Measurements from ENCODE around the gene AQP11. TPM values are rescaled to one million over a fixed set of nuclear protein-coding genes. Genes with fewer than 3 reads are reported as not detected.
"Not testable (repeated sequence)": the region's sequence is repeated elsewhere in the genome, so short reads cannot be mapped to it uniquely, and the experiment has no call there.

Gene AQP11
- total and polyA plus RNA-seq, 4 donors: 4.7 to 16.6 (median 12.4) TPM

- peaks cover 7 to 27% (median 12%) of the 10 kb centered on the region in 4 donors for H3K4me1 ChIP-seq (ENCODE audit: control insufficient read depth in 4 of 4, insufficient read depth in 4 of 4, low read length in 3 of 4)
- peak overlapping the region in 1 of 2 donors; percentile 34 for H3K9ac ChIP-seq (ENCODE audit: low read depth in 1 of 2, low read length in 2 of 2)
- not testable (repeated sequence) for DNase-seq (ENCODE audit: low spot score); H3K9me3 ChIP-seq (ENCODE audit: control insufficient read depth in 4 of 4, low read length in 3 of 4); H3K4me3 ChIP-seq (ENCODE audit: low read depth in 1 of 3, low read length in 3 of 3); H3K36me3 ChIP-seq (ENCODE audit: control insufficient read depth in 4 of 4, insufficient read depth in 3 of 4, low read depth in 1 of 4, low read length in 3 of 4); H3K27me3 ChIP-seq (ENCODE audit: control insufficient read depth in 4 of 4, insufficient read depth in 4 of 4, low read length in 3 of 4)
- TF ChIP-seq HNF4A (conservative IDR thresholded peaks at IDR 0.05): peak in 1 of 2 donors; percentile 27
- TF ChIP-seq RXRA (IDR thresholded peaks at IDR 0.05): peak in 1 of 2 donors; percentile 40
- 45% methylated on average over 5 of the region's 5 CpGs for WGBS
- peak overlapping the region; percentile 63 to 66 for H3K27ac ChIP-seq (ENCODE audit: low read depth in 1 of 2, low read length in 2 of 2)
Measured at GRCh38 chr11:77633926-77634325, 44.2 kb downstream of the AQP11 start.

DNA sequence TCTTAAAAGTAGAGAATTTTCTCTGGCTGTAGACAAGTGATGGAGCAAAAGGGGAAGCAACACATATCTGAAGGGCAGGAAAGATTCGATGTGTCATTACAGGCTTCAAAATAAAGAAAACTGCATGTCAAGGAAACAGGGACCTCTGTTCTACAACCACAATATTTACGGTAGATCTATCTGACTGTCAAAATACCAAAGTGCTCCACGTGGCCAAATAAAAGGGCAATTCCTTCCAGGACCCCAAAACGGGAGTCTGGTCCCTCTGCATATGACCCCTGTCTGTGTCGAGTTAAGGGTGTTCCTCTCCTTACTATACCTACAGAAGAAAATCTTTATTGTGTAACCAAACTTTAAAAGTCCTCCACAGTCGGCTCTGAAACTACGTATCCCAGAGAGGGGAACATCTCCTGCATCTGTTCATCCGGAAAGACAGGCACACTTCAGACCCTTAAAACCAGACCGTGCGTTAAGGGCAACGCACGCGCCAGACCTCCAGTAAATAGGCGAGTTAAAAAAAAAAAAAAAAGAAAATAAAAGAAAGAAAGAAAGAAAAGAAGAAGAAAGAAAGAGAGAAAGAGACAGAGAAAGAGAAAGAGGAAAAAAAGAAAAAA lies 47.1 kb downstream of the AQP11 start:
- H3K27ac ChIP-seq (ENCODE audit: low read depth in 1 of 2, low read length in 2 of 2): peak overlapping the region in 1 of 2 donors; percentile 85
- peaks cover 4 to 29% (median 15%) of the 10 kb centered on the region in 4 donors for H3K4me1 ChIP-seq (ENCODE audit: control insufficient read depth in 4 of 4, insufficient read depth in 4 of 4, low read length in 3 of 4)
- peaks cover 0 to 3% (median 0%) of the 10 kb centered on the region in 4 donors for H3K36me3 ChIP-seq (ENCODE audit: control insufficient read depth in 4 of 4, insufficient read depth in 3 of 4, low read depth in 1 of 4, low read length in 3 of 4)
- no peak for DNase-seq (ENCODE audit: low spot score)
- H3K27me3 ChIP-seq (ENCODE audit: control insufficient read depth in 4 of 4, insufficient read depth in 4 of 4, low read length in 3 of 4): no peaks in the 10 kb centered on the region
- peak overlapping the region; percentile 9 to 89 for H3K9ac ChIP-seq (ENCODE audit: low read depth in 1 of 2, low read length in 2 of 2)
- 3% methylated on average over 14 of the region's 14 CpGs for WGBS
- no peak for TF ChIP-seq YY1 (IDR thresholded peaks at IDR 0.05)
- no peak for TF ChIP-seq HNF4G (IDR thresholded peaks at IDR 0.05)
- no peak for TF ChIP-seq ZBTB33 (IDR thresholded peaks at IDR 0.05)
- no peak for TF ChIP-seq NR2F2 (IDR thresholded peaks at IDR 0.05)
- TF ChIP-seq EGR1 (IDR thresholded peaks at IDR 0.05; ENCODE audit: low read depth in 2 of 2): no peak
- TF ChIP-seq SP1 (IDR thresholded peaks at IDR 0.05): no peak
- TF ChIP-seq FOXA1 (IDR thresholded peaks at IDR 0.05): no peak
- peak overlapping the region; percentile 67 to 99 (median 85) for H3K4me3 ChIP-seq (ENCODE audit: low read depth in 1 of 3, low read length in 3 of 3)
- no peaks in the 10 kb centered on the region for H3K9me3 ChIP-seq (ENCODE audit: control insufficient read depth in 4 of 4, low read length in 3 of 4)

DNA sequence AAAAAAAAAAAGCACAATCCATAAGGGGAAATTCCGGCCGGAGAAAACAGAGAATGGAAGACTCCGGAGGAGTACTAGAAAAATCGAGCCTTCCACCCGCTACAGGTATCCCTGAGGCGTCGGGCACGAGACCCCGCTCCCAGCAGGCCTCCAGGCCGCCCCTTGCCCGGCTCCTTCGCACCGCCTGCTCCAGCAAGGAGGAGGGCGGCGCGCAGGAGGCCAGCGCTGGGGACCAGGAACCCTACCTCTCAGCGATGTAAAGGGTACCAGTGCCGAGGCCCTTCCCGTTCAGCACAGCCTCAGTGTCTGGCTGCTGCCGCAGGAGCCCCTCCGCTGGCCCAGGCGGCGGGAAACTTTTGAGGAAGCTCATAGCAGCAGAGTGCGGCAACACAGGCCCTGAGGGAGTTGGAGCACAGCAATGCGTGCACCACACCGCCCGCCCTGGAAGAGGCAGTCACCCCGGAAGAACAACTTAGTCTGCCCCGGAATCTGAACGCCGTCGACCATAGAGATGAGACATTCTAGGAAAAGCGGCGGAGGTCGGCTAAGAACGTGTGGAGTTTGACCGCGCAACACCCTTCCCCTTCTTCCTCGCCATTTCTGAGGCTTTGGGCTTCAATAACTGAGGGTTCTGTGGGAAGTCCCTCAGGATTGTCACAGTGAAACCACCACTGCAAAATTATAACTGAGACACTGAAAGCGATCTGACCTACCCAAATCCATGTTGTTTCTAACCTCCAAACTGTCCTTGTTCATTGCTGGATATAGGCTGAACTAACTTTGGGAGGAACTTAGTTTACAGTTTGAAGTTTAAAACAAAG lies 47.8 kb downstream of the AQP11 start, which contains the start of gene CLNS1A:
Gene CLNS1A, minus strand, starts transcription at position 450 of the 821 bp plus-strand sequence. Its CDS starts 80 bp downstream, at position 370.
- under 1% methylated on average over 41 of the region's 41 CpGs for WGBS
- H3K36me3 ChIP-seq (ENCODE audit: control insufficient read depth in 4 of 4, insufficient read depth in 3 of 4, low read depth in 1 of 4, low read length in 3 of 4): peaks cover 0 to 3% (median 0%) of the 10 kb centered on the region in 4 donors
- H3K27ac ChIP-seq (ENCODE audit: low read depth in 1 of 2, low read length in 2 of 2): peak within 1 kb of the TSS; percentile 82 to 85
- H3K27me3 ChIP-seq (ENCODE audit: control insufficient read depth in 4 of 4, insufficient read depth in 4 of 4, low read length in 3 of 4): no peaks in the 10 kb centered on the region
- peak; percentile 80 for DNase-seq (ENCODE audit: low spot score)
- H3K4me1 ChIP-seq (ENCODE audit: control insufficient read depth in 4 of 4, insufficient read depth in 4 of 4, low read length in 3 of 4): peaks cover 1 to 36% (median 20%) of the 10 kb centered on the region in 4 donors
- H3K9me3 ChIP-seq (ENCODE audit: control insufficient read depth in 4 of 4, low read length in 3 of 4): no peaks in the 10 kb centered on the region
- H3K9ac ChIP-seq (ENCODE audit: low read depth in 1 of 2, low read length in 2 of 2): peak within 1 kb of the TSS; percentile 39 to 95
- peak within 1 kb of the TSS; percentile 67 to 99 (median 85) for H3K4me3 ChIP-seq (ENCODE audit: low read depth in 1 of 3, low read length in 3 of 3)
- TF ChIP-seq JUND (IDR thresholded peaks at IDR 0.05) (no peak), ZBTB33 (IDR thresholded peaks at IDR 0.05) (no peak), FOXA1 (IDR thresholded peaks at IDR 0.05) (no peak), GABPA (IDR thresholded peaks at IDR 0.05 in 1 of 2, conservative IDR thresholded peaks at IDR 0.05 in 1 of 2) (peak; percentile 82 to 97), MAX (IDR thresholded peaks at IDR 0.05) (peak; percentile 36), RAD21 (IDR thresholded peaks at IDR 0.05) (peak in 1 of 2 donors; percentile 48), FOXA2 (IDR thresholded peaks at IDR 0.05) (no peak), HNF4G (IDR thresholded peaks at IDR 0.05) (peak; percentile 38), CTCF (IDR thresholded peaks at IDR 0.05; ENCODE audit: low read depth, low read length, missing input control) (no peak), HNF4A (conservative IDR thresholded peaks at IDR 0.05) (peak; percentile 40 to 78), NR2F2 (IDR thresholded peaks at IDR 0.05) (peak; percentile 37), TAF1 (conservative IDR thresholded peaks at IDR 0.05) (peak; percentile 95), RXRA (IDR thresholded peaks at IDR 0.05) (peak; percentile 50 to 82)
- TF ChIP-seq, protein P1, sequence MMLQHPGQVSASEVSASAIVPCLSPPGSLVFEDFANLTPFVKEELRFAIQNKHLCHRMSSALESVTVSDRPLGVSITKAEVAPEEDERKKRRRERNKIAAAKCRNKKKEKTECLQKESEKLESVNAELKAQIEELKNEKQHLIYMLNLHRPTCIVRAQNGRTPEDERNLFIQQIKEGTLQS (IDR thresholded peaks at IDR 0.05): peak; percentile 11

Data from liver (tissue), 9 donors.